CD4-positive, alpha-beta T cell treated with Interleukin-6 for 4 hours (primary cell): ENCODE measurements around the gene TINCR.
A peak's percentile ranks its signal among the peaks of the same experiment; 100 is the strongest.

Source experiments
- DNase-seq: peaks from one replicate; pipeline ENCODE4 v3.0.0-alpha.2; 2020; ENCODE audit warnings: mixed read lengths

Gene TINCR

DNA sequence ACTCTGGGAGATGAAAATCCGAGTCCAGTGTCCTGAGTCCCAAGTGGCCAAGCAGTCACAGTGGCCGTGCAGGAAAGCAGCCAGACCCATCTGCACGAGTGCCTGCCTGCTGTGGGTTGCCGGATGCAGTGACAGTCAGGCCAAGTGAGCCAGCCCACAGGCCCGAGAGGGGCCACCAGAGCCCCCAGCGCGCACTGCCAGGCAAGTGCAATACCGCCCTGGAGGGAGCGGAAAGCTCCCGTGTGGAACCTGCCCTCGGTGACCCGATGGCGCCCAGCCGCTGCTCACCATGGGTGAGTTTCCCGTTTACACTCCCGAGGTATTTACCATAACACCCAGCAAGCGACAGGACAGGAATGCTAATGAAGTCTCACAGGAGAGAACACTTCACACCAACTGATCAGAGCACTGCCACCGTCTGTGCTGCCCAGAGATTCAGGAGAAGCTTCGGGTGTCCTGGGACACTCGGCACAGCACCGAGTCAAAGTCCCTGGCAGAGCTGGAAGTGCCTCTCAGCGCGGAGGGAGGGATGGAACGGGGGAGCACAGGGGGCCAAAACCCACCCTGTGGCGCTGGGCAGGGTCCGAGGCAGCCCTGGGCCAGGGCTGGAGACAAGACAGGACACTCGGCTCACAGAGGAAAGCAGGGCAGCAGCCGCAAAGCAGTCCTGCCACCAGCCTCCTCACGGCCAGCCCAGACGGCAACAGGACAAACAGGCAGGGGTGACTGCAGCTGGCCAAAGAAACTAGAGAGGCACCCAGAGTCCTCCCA is 21.3 kb upstream of the TINCR start:
- no peak for DNase-seq

- no peak for DNase-seq
Measured at GRCh38 chr19:5588441-5588840, 20.7 kb upstream of the TINCR start.

DNA sequence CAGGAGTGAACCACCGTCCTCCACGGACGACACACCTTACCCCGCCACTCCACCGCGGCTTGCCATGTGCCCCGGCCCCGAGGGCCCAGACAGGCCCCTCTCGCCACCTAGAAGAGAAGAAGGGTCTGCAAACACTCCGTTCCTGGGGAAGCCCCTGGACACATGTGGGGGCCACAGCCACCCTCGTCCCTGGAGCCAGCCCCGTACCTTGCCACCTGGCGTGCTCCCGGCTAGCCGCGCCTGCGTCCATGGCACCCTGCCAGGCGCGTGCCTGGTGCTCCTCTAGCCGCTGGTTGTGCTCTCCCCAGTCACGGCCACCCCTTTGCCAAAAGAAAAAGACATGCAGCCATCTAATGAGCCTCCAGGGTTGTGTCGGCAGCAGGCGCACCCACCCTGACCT is 19.9 kb upstream of the TINCR start:
- no peak for DNase-seq

DNA sequence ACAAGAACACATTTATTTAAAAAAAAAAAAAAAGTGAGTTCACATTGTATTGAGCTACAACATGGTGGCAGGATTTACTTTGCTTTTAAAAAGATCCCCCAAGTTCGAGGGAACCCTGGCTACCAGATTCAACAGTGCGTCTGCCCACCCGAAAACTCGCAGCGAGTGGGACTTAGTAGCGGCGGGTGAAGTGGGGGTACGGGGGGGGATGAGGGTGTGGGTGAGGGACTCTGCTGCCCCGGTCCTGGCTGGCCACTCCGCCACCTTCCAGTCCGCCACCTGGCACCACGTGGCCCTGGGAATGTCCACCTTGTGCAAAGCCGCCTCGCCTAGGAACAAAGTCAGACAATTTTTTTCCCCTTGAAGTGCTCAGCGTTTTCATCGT is 19.3 kb upstream of the TINCR start:
- no peak for DNase-seq

DNA sequence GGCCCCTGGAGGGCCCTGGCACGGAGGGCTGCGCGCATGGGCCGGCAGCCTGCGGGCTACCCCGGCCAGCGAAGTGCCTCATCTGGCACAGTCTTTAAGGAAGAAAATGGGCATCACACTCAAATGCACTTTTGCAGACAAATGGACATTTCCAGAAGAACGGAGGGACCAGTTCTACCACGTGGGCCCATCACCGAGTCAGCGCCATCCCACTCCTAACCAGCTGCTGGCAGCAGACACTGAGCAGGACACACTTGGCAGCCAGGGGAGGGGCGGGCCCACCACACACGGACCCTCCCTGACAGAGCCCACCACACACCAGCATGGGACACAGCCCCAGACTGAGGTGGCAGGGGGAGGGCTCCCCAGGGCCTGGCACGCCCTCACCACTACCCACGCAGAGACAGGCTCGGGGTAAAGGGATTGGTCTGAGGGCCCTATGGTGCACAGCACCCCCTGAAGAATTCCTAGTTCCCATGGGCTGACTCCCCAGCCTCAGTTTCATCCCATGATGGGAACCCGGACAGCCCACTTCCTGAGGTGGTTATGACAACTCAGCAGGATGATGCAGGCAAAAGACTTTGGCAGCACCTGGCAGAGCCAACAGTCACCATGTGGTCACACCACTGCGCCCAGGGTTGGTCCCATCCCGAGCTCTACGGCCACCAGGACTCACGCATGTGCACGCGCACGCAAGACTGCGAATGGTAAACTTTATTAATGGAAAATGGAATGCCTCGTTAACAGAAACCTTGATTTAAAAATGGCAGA is 18.7 kb upstream of the TINCR start:
- no peak for DNase-seq

DNA sequence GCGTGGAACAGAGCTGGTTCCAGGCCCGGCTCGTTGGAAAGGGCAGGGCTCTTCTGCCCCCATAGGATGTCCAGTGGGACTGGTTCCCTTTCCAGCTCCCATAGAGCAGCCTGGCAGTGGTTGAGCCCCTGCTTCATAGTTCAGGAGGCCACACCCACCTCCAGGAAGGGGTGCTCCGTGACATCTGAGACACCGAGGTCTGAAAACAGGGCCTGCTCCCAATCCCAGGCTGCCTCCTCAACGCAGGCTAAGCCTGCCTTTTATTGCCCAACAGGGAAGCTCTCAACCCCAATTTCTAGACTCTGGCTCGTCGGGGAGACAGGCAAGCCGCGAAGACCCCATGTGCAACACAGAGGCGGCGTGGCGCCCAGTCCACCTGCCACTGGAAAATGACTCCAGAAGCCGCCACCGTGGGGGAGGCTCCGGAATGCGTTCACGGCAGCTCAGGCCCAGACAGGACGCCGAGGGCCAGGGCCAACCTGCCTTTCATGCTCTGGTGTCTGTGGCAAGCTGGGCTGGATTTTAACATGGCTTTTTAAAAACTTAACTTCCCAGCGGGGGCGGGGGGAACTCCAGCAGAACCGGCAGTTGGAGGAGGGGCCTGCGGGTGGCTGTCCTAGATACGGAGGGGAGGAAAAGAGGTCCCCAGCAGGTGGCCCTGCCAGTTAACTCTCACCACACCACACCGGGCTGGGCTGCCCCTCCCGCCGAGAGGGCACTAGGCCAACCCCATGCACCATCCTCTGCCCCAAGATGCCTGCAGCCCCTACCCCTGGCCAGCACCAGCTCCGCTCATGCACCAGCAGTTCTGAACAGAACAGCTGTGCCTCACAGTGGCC is 17.9 kb upstream of the TINCR start:
- peak; percentile 38 for DNase-seq

GRCh38 chr19:5580161-5580571 is 12.4 kb upstream of the TINCR start:
- DNase-seq, result no peak

DNA sequence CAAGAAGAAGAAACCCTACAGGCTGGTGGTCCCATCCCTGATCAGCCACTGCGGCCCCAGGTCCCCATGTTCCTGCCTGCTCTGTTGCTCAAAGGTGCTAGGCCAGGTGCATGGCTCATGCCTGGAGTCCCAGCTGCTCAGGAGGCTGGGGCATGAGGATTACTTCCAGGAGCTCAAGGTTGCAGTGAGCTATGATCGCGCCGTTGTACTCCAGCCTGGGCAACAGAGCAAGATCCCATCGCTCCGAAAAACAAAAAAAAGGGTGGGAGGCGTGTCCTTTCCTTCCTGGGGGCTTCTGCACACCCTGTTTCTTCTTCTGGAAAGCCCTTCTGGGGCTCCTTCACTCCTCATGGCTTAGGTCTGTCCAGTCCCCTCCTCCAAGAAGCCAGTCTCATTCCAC is 11.9 kb upstream of the TINCR start:
- no peak for DNase-seq

GRCh38 chr19:5579286-5579685 is 11.5 kb upstream of the TINCR start:
- DNase-seq, result no peak

DNA sequence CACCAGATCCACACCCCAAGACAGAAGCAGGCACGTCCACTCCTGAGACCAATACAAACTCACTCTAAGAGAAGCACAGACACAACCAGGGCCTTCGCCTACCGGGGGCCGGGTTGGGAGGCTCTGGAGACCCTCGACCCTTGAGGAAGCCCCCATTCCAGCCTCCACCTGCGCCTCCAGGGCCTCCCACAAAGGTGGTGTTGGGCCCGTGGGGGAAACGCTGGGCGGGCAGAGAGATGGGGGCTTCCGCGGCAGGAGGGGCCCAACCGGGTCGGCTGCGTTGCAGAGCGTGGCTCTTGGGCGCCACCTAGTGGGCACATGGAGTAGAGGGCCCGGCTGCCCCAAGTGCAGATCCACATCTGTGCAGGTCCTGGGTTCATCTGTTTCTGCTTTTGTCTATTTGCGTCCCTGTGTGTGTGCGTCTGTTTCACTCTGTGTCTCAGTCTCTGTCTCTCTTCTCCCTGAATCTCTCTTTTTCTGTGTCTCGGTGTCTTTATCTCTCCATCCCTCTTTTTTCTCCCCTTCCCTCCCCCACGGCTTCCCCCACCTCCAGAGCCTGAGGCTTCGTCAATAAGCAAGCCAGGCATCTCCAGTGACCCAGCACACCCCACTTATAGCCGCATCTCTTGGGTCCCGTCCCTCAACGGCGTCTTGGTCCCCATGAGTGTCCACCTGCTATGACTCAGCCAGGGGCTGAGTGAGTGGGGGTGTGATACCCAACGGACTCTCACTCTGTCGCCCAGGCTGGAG is 10.5 kb upstream of the TINCR start:
- peak; percentile 74 for DNase-seq

GRCh38 chr19:5575590-5575989 is 7.8 kb upstream of the TINCR start:
- DNase-seq, result no peak

DNA sequence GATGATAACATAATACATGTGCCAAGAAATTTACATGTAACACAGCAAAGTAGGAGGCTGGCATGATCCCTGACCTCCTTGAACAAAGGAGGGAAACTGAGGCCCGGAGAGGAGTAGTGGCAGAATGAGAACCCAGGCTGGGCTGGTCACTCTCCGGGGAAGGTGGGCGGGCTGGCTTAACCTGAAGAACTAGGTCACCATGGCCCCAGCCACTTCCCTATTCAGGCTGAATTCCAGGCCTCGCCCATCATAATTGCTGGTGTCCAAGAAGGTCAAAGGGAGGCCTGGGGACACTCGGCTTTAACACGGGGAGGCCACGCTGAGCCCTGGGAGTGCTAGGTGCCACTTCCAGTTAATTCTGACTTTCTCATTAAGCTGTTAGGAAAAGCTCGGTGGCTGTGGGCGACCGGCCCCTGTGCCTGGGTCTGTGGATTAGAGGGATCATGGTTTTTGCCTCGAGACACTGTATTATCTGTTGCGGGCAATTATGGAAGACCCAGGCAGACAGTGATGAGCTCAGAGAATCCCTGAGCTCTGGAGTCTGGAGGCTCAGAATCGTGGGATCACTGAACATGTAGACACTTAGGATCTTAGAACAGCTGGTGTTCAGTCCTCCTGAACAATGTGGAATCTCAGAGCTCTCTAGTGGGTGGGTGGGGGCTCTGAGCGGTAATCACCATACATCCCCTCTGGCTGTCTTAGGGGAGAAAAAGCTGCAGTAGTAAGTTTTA is 5.0 kb upstream of the TINCR start:
- DNase-seq, result no peak

DNA sequence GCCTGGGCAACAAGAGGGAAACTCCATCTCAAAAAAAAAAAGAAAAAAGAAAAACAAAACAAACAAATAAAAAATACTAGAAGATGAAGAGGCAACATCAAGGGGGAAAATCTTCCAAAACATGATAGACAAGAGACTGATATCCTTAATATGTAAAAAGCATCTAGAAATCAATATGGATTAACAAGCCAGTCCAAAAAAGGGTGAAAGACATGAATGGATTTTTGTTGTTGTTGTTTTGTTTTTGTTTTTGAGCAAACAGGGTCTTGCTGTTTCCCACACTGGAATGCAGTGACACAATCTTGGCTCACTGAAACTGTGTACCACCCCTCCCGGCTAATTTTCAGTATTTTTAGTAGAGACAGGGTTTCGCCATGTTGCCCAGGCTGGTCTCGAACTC is 4.0 kb upstream of the TINCR start:
- DNase-seq, result no peak

GRCh38 chr19:5567970-5568407 is 236 bp upstream of the TINCR start:
- DNase-seq, result no peak

DNA sequence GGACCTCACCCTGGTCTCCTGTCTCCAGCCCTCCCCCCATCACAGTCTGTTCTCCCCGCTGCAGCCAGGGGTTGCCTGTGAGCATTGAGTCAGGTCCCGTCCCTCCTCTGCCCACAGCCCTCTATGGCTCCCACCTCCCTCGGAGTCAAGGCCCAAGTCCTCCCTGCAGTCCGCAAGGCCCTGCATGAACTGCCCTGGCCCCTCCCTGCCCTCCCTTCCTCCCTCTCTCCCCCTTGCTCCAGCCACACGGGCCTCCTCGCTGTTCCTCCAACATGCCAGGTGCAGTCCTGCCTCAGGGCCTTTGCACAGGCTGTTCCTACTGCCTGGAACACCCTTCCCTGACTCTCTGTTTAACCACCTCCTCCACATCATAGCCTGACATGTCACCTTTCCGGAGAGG is 2.8 kb downstream of the TINCR start:
- DNase-seq, result no peak

DNA sequence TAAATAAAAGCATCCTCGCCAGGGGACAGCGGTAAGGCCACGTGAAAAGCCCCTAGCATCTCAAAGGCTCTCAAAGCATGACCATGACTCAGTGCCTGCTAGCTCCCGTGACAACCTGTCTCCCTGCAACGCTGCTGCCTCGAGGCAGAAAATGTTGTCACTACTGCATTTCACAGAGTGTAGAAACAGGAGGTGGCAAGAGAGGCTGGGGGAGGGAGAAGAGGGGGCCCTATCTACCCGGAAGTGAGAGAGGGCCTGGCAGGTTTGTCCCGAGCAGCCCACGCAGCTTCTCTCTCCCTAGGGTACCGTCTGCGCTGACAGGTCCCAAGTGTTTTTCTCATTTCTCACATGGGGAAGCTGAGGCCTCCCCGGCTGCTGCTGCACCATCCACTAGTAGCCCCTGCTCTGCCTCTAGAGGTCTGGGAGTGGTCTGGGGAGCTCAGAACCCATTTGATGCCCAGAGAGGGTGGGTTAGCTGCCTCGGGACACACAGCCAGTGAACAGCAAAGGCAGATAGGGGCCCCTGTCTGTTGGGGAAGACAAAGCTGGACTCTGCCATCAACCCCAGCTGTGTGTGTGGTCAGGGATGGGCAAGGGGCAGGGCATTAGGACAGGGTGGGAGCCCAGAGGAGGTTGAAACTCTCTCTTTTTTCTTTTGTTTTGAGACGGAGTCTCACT is 3.7 kb downstream of the TINCR start:
- DNase-seq, result no peak

DNA sequence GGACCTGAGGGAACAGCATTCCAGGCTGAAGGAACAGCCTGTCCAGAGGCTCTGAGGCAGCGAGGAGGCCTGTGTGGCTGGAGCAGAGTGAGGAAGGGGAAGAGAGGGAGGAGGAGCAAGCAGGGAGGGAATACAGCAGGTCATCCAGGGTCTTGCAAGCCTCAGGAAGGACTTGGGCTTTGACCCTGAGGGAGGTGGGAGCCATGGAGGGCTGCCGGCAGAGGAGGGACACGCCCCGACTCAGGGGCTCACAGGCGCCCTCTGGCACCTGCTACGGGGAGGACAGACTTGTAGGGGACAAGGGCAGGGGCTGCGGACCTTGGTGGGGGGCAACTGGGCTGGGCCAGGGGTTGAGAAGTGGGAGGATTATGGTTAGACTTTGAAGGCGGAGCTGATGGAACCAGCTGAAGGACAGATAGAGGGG is 4.7 kb downstream of the TINCR start:
- no peak for DNase-seq

DNA sequence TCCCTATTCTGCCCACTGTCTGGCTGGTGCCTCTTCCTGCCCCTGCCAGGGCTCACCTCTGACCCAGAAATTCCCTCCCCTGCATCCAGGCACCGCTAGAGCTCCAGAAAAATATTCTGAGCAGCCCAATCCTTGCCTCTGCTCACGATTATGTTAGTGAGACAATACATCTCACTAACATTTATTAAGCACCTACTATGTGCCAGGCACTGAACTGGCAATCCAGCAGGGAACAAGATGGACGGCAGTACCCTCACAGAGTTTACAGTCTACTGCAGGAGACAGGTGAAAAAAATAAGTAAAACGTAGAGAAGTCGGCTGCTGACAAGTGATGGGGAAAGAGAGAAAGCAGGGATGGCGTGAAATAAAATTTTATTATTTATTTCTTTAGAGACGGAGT is 5.5 kb downstream of the TINCR start:
- no peak for DNase-seq

DNA sequence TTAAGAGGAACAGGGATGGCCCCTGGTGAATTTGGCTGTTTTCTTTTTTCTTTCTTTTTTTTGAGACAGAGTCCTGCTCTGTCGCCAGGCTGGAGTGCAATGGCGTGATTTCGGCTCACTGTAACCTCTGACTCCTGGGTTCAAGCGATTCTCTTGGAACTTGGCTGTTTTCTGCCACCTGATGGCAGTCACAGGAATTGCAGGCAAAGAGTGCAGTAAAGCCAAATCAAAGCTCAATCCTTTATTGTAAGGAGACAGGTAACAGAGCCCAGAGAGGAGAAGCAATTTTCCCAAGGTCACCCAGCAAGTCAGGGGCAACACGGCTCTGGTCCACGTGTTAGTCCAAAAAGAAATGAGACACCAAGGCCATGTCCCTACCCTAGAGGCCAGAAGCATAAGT is 6.2 kb downstream of the TINCR start:
- DNase-seq, result no peak

DNA sequence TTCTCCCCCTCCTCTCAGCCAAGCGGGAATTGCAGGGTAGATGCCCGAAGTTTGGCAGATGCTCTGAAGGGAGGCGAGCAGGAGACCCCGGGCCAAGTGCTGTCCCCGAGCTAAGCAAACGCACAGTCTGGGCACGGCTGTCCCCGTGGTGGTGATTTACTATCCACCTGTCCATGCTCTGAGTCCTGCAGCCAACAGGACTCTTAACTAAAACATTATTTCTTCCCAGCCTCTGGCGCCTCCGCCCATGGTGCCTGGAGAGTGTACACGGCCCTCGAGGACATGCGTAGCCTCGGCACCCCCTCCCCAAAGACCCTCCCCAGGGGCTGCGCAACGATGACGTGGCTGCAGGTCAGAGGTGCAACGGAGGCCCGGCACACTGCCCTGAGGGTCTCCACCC is 7.6 kb downstream of the TINCR start:
- DNase-seq, result no peak

DNA sequence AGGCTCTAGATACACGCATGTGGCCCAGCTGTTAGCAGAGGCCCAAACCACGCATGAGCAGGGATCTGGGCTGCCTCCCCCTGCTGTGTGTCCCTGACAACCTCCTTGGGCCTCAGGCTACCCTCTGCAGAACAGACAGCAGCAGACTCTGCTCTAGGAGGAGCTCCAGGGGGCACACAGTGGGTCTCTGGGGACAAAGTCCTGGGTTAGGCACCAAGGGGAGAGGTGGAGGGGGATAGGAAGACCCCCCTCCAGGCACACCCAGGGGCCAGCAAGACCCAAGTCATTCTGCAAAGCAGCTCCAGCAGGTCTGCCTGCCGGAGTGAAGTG is 8.0 kb downstream of the TINCR start:
- no peak for DNase-seq
